ENCODE data around the gene MLIP.

GRCh38 chr6:54140811-54141210, 29.6 kb downstream of the MLIP start:
- TF ChIP-seq REST (IDR thresholded peaks at IDR 0.05; ENCODE audit: insufficient read depth in 1 of 2, low read depth in 2 of 2, low read length in 1 of 2) = no peak
- no peak for TF ChIP-seq CTCF (IDR thresholded peaks at IDR 0.05)
- no peak for TF ChIP-seq POLR2AphosphoS5 (IDR thresholded peaks at IDR 0.05; ENCODE audit: low read depth, low read length)
